Neural cell (in vitro differentiated cells): Measurements from ENCODE around the gene RYR2. TPM values are rescaled to one million over a fixed set of nuclear protein-coding genes. Genes with fewer than 3 reads are reported as not detected.

Experiments used
- H2AFZ ChIP-seq: fragments of 200-600, 300-800 bp; sonication (generic), shearing (Covaris generic); 2 replicates; pipeline ENCODE4 v1.6.0; 2014; ENCODE audit warnings: low read depth, mild to moderate bottlenecking, antibody characterized with exemption, low read length, moderate library complexity
- H3F3A ChIP-seq: fragments of 200-600 bp; shearing (Covaris generic); 2 replicates; pipeline ENCODE4 v1.6.1; 2016; ENCODE audit warnings: mild to moderate bottlenecking, moderate library complexity, mixed read lengths, antibody characterized with exemption, low read length; ENCODE audit not compliant: insufficient read depth, poor library complexity, severe bottlenecking
- H3K27ac ChIP-seq: fragments of 200-600, 300-800 bp; sonication (generic), shearing (Covaris generic); 2 replicates; pipeline ENCODE4 v1.5.1; 2014; ENCODE audit warnings: mild to moderate bottlenecking, low read length, moderate library complexity
- H3K27me3 ChIP-seq: fragments of 300-800, 200-600 bp; sonication (generic), shearing (Covaris generic); 2 replicates; pipeline ENCODE4 v1.6.0; 2014; ENCODE audit warnings: mild to moderate bottlenecking, low read depth, low read length, moderate library complexity; ENCODE audit not compliant: insufficient read depth
- H3K36me3 ChIP-seq: fragments of 300-800, 200-600 bp; sonication (generic), shearing (Covaris generic); 2 replicates; pipeline ENCODE4 v1.5.1; 2014; ENCODE audit warnings: mild to moderate bottlenecking, antibody characterized with exemption, low read length, moderate library complexity; ENCODE audit not compliant: insufficient read depth
- H3K4me2 ChIP-seq: fragments of 300-800, 200-600 bp; sonication (generic), shearing (Covaris generic); 2 replicates; pipeline ENCODE4 v1.6.0; 2014; ENCODE audit warnings: mild to moderate bottlenecking, low read length
- H3K4me3 ChIP-seq: fragments of 300-800, 200-600 bp; sonication (generic), shearing (Covaris generic); 2 replicates; pipeline ENCODE4 v1.5.1; 2014; ENCODE audit warnings: mild to moderate bottlenecking, low read length, moderate library complexity
- H3K79me2 ChIP-seq: fragments of 200-600 bp; shearing (Covaris generic); replicated peaks from 2 replicates; pipeline ENCODE4 v1.6.0; 2014; ENCODE audit warnings: mild to moderate bottlenecking, low read length, moderate library complexity; ENCODE audit not compliant: insufficient read depth
- H3K9ac ChIP-seq: fragments of 300-800, 200-600 bp; sonication (generic), shearing (Covaris generic); 2 replicates; pipeline ENCODE4 v1.6.1; 2016; ENCODE audit warnings: mild to moderate bottlenecking, low read length, mixed read lengths
- H3K9me2 ChIP-seq: fragments of 200-600 bp; shearing (Covaris generic); 2 replicates; pipeline ENCODE4 v1.6.1; 2016; ENCODE audit warnings: mild to moderate bottlenecking, low read length, mixed read lengths; ENCODE audit not compliant: insufficient read depth
- H3K9me3 ChIP-seq: fragments of 200-600, 300-800 bp; sonication (generic), shearing (Covaris generic); 2 replicates; pipeline ENCODE4 v1.6.1; 2016; ENCODE audit warnings: mild to moderate bottlenecking, mixed run types, low read length, moderate library complexity, mixed read lengths
- H4K20me1 ChIP-seq: fragments of 200-600 bp; shearing (Covaris generic); 2 replicates; pipeline ENCODE4 v1.6.1; 2016; ENCODE audit warnings: mild to moderate bottlenecking, mixed run types; ENCODE audit not compliant: insufficient read depth
- EP300 ChIP-seq: fragments of 450-650 bp; conservative IDR thresholded peaks from 2 replicates; pipeline ENCODE4 v1.6.1; 2014; ENCODE audit warnings: antibody characterized with exemption, mild to moderate bottlenecking, moderate library complexity; ENCODE audit not compliant: poor library complexity, severe bottlenecking
- EZH2 ChIP-seq: fragments of 200-600, 300-800 bp; shearing (Covaris generic), sonication (generic); IDR thresholded peaks from 2 replicates; pipeline ENCODE4 v1.6.1; 2014; ENCODE audit warnings: antibody characterized with exemption, low read length, borderline replicate concordance, mild to moderate bottlenecking; ENCODE audit not compliant: insufficient read depth, poor library complexity, severe bottlenecking
- MXI1 ChIP-seq: fragments of 450-650 bp; conservative IDR thresholded peaks from 2 replicates; pipeline ENCODE4 v1.6.1; 2014; ENCODE audit warnings: antibody characterized with exemption, mild to moderate bottlenecking; ENCODE audit not compliant: poor library complexity, severe bottlenecking
- POLR2AphosphoS5 ChIP-seq: IDR thresholded peaks from 2 replicates; pipeline ENCODE4 v1.6.1; 2012
- RAD21 ChIP-seq: fragments of 450-650 bp; conservative IDR thresholded peaks from 2 replicates; pipeline ENCODE4 v1.6.1; 2014; ENCODE audit warnings: antibody characterized with exemption, mild to moderate bottlenecking, moderate library complexity
- SMC3 ChIP-seq: fragments of 450-650 bp; conservative IDR thresholded peaks from 2 replicates; pipeline ENCODE4 v1.6.1; 2014; ENCODE audit warnings: antibody characterized with exemption, mild to moderate bottlenecking, moderate library complexity; ENCODE audit not compliant: poor library complexity
- TAF1 ChIP-seq: IDR thresholded peaks from 2 replicates; pipeline ENCODE4 v1.6.1; 2012; ENCODE audit warnings: low read depth
- polyA plus RNA-seq: library from polyadenylated mRNA; depleted of rRNA; stranded (reverse); fragments of >200 nt; gene quantifications from 2 replicates; pipeline ENCODE4 v1.2.3, GENCODE V29; 2014
- TF ChIP-seq, protein P1 (sequence below): fragments of 450-650 bp; IDR thresholded peaks from 2 replicates; pipeline ENCODE4 v1.5.1; 2014; ENCODE audit warnings: antibody characterized with exemption, mild to moderate bottlenecking, moderate library complexity; ENCODE audit not compliant: poor library complexity, severe bottlenecking
- TF ChIP-seq, protein P2 (sequence below): IDR thresholded peaks from 2 replicates; pipeline ENCODE4 v1.6.1; 2012; ENCODE audit warnings: borderline replicate concordance

The RYR2 gene
- polyA plus RNA-seq, 1 donor from 2014 or later, result 3.8 TPM

DNA sequence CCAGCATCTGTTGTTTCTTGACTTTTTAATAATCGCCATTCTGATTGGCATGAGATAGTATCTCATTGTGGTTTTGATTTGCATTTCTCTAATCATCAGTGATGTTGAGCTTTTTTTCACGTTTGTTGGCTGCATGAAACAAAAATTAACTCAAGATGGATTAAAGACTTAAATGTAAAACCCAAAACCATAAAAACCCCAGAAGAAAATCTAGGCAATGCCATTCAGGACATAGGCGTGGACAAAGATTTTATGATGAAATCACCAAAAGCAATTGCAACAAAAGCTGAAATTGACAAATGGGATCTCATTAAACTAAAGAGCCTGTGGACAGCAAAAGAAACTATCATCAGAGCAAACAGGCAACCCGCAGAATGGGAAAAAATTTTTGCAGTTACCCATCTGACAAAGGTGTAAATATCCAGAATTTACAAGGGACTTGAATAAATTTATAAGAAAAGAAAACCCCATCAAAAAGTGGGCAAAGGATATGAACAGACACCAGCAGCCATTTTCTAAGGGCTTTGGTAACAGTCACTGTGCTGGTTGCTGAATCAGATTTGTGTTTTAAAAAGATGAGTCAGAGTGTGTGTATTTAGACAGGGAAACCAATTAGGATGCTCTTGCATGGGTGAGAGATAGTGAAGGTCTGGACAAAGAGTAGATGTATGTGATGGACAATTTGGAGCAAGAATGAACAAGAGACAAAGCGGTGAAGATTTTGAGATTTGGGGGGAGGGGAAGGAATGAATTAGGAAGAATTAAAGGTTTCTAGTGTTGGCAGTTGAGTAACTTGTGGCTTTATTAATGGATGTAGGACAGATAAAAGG is 110.7 kb downstream of the RYR2 start:
- H3K9me3 ChIP-seq, result no peaks in the 10 kb centered on the region
- H3K4me3 ChIP-seq, result no peak overlapping the region
- H3K79me2 ChIP-seq, result no peaks in the 10 kb centered on the region
- H3K4me2 ChIP-seq, result no peak overlapping the region
- TF ChIP-seq SMC3 (no peak), EP300 (no peak), MXI1 (no peak), TAF1 (no peak)
- no peaks in the 10 kb centered on the region for H4K20me1 ChIP-seq
- H2AFZ ChIP-seq, result no peak overlapping the region
- no peak overlapping the region for H3K27ac ChIP-seq
- no peaks in the 10 kb centered on the region for H3F3A ChIP-seq
- no peak overlapping the region for H3K9ac ChIP-seq
- H3K9me2 ChIP-seq, result no peaks in the 10 kb centered on the region
- no peaks in the 10 kb centered on the region for H3K36me3 ChIP-seq
- H3K27me3 ChIP-seq, result no peaks in the 10 kb centered on the region

DNA sequence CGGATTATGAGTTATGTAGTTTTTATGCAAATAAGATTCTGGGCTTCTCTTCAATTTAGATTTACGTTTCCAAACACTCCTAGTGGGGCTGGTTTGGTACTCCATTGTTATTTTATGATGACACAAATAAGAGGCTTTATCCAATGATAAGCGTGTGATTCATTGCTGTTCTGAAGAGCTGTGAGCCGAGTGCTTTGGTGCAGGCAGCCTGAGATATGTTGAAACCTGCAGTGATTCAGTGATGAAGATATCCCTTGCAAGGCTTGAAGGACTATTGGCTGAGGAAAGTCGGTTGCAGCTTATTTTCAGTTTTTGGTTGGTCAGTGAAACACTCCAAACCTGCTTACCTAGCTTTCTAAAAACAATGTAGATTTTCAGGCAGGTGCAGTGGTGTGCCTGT is 112.2 kb downstream of the RYR2 start:
- H3K27ac ChIP-seq, result no peak overlapping the region
- no peaks in the 10 kb centered on the region for H3F3A ChIP-seq
- H3K27me3 ChIP-seq, result no peaks in the 10 kb centered on the region
- no peaks in the 10 kb centered on the region for H3K9me2 ChIP-seq
- TF ChIP-seq MXI1 (no peak), POLR2AphosphoS5 (no peak), EP300 (no peak), TAF1 (no peak), RAD21 (no peak), EZH2 (no peak), SMC3 (no peak)
- TF ChIP-seq, protein P1, sequence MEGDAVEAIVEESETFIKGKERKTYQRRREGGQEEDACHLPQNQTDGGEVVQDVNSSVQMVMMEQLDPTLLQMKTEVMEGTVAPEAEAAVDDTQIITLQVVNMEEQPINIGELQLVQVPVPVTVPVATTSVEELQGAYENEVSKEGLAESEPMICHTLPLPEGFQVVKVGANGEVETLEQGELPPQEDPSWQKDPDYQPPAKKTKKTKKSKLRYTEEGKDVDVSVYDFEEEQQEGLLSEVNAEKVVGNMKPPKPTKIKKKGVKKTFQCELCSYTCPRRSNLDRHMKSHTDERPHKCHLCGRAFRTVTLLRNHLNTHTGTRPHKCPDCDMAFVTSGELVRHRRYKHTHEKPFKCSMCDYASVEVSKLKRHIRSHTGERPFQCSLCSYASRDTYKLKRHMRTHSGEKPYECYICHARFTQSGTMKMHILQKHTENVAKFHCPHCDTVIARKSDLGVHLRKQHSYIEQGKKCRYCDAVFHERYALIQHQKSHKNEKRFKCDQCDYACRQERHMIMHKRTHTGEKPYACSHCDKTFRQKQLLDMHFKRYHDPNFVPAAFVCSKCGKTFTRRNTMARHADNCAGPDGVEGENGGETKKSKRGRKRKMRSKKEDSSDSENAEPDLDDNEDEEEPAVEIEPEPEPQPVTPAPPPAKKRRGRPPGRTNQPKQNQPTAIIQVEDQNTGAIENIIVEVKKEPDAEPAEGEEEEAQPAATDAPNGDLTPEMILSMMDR, result no peak
- TF ChIP-seq, protein P2, sequence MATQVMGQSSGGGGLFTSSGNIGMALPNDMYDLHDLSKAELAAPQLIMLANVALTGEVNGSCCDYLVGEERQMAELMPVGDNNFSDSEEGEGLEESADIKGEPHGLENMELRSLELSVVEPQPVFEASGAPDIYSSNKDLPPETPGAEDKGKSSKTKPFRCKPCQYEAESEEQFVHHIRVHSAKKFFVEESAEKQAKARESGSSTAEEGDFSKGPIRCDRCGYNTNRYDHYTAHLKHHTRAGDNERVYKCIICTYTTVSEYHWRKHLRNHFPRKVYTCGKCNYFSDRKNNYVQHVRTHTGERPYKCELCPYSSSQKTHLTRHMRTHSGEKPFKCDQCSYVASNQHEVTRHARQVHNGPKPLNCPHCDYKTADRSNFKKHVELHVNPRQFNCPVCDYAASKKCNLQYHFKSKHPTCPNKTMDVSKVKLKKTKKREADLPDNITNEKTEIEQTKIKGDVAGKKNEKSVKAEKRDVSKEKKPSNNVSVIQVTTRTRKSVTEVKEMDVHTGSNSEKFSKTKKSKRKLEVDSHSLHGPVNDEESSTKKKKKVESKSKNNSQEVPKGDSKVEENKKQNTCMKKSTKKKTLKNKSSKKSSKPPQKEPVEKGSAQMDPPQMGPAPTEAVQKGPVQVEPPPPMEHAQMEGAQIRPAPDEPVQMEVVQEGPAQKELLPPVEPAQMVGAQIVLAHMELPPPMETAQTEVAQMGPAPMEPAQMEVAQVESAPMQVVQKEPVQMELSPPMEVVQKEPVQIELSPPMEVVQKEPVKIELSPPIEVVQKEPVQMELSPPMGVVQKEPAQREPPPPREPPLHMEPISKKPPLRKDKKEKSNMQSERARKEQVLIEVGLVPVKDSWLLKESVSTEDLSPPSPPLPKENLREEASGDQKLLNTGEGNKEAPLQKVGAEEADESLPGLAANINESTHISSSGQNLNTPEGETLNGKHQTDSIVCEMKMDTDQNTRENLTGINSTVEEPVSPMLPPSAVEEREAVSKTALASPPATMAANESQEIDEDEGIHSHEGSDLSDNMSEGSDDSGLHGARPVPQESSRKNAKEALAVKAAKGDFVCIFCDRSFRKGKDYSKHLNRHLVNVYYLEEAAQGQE, result no peak
- no peak overlapping the region for H3K4me2 ChIP-seq
- no peak overlapping the region for H3K9ac ChIP-seq
- H3K4me3 ChIP-seq, result no peak overlapping the region
- no peaks in the 10 kb centered on the region for H4K20me1 ChIP-seq
- no peaks in the 10 kb centered on the region for H3K36me3 ChIP-seq
- no peaks in the 10 kb centered on the region for H3K79me2 ChIP-seq
- H2AFZ ChIP-seq, result no peak overlapping the region
- no peaks in the 10 kb centered on the region for H3K9me3 ChIP-seq
